Measurements from ENCODE around the gene SLC25A24. TPM values are rescaled to one million over a fixed set of nuclear protein-coding genes. Genes with fewer than 3 reads are reported as not detected.
"Not testable (repeated sequence)": the region's sequence is repeated elsewhere in the genome, so short reads cannot be mapped to it uniquely, and the experiment has no call there.

Gene SLC25A24
- total RNA-seq (71.3 TPM), polyA plus RNA-seq (18.2 TPM)

- under 1% methylated on average over 97 of the region's 97 CpGs for WGBS
- peak; percentile 46 for DNase-seq (ENCODE audit: extremely low spot score)
These were observed at the start of gene SLC25A24 for GRCh38 chr1:108199781-108200686. Gene SLC25A24 (minus strand): TSS chr1:108200343. CDS start chr1:108200138, 205 bp downstream.

GRCh38 chr1:108243976-108244375 is 43.8 kb upstream of the SLC25A24 start, which contains the start of gene NBPF4:
Gene NBPF4 (minus strand): TSS chr1:108244076. CDS start chr1:108243761, 315 bp downstream.
- H3K4me1 ChIP-seq (ENCODE audit: insufficient read depth); H3K4me3 ChIP-seq (ENCODE audit: low read depth, low read length); H3K36me3 ChIP-seq (ENCODE audit: insufficient read depth); DNase-seq (ENCODE audit: extremely low spot score); H3K27ac ChIP-seq (ENCODE audit: low read depth): not testable (repeated sequence)
- no CpG with 5 or more reads among the region's 3 CpGs for WGBS

More at GRCh38 chr1:108199781-108200686, at the start of gene SLC25A24:
- Histone ChIP-seq H3K36me3 (ENCODE audit: insufficient read depth) (no peaks in the 10 kb centered on the region), H3K4me3 (ENCODE audit: low read depth, low read length) (peak within 1 kb of the TSS; percentile 86), H3K4me1 (ENCODE audit: insufficient read depth) (no peaks in the 10 kb centered on the region), H3K27ac (ENCODE audit: low read depth) (peak within 1 kb of the TSS; percentile 84)

GRCh38 chr1:108239426-108239825 is 39.3 kb upstream of the SLC25A24 start:
- not testable (repeated sequence) for DNase-seq (ENCODE audit: extremely low spot score); H3K27ac ChIP-seq (ENCODE audit: low read depth); H3K4me3 ChIP-seq (ENCODE audit: low read depth, low read length); H3K36me3 ChIP-seq (ENCODE audit: insufficient read depth); H3K4me1 ChIP-seq (ENCODE audit: insufficient read depth)
- WGBS = no CpG with 5 or more reads among the region's 2 CpGs

- not testable (repeated sequence) for H3K4me3 ChIP-seq (ENCODE audit: low read depth, low read length); H3K27ac ChIP-seq (ENCODE audit: low read depth); H3K4me1 ChIP-seq (ENCODE audit: insufficient read depth); DNase-seq (ENCODE audit: extremely low spot score); H3K36me3 ChIP-seq (ENCODE audit: insufficient read depth)
- WGBS = no CpG with 5 or more reads among the region's 2 CpGs
These were observed 35.2 kb upstream of the SLC25A24 start for GRCh38 chr1:108235308-108235707.

- not testable (repeated sequence) for H3K4me3 ChIP-seq (ENCODE audit: low read depth, low read length); H3K36me3 ChIP-seq (ENCODE audit: insufficient read depth); H3K4me1 ChIP-seq (ENCODE audit: insufficient read depth); H3K27ac ChIP-seq (ENCODE audit: low read depth); DNase-seq (ENCODE audit: extremely low spot score)
- WGBS = no CpG with 5 or more reads among the region's 3 CpGs
These were observed 32.0 kb upstream of the SLC25A24 start for GRCh38 chr1:108232183-108232582.

GRCh38 chr1:108229976-108230375 is 29.8 kb upstream of the SLC25A24 start:
- WGBS = no CpG with 5 or more reads among the region's 3 CpGs
- H3K4me3 ChIP-seq (ENCODE audit: low read depth, low read length); H3K27ac ChIP-seq (ENCODE audit: low read depth): not testable (repeated sequence)

GRCh38 chr1:108227772-108228171 is 27.6 kb upstream of the SLC25A24 start:
- DNase-seq (ENCODE audit: extremely low spot score); H3K4me1 ChIP-seq (ENCODE audit: insufficient read depth); H3K27ac ChIP-seq (ENCODE audit: low read depth); H3K4me3 ChIP-seq (ENCODE audit: low read depth, low read length); H3K36me3 ChIP-seq (ENCODE audit: insufficient read depth): not testable (repeated sequence)
- WGBS = no CpG with 5 or more reads among the region's 7 CpGs

More at GRCh38 chr1:108229976-108230375, 29.8 kb upstream of the SLC25A24 start:
- not testable (repeated sequence) for DNase-seq (ENCODE audit: extremely low spot score); H3K4me1 ChIP-seq (ENCODE audit: insufficient read depth); H3K36me3 ChIP-seq (ENCODE audit: insufficient read depth)

- WGBS = 83% methylated on average over 2 of the region's 4 CpGs
- not testable (repeated sequence) for H3K27ac ChIP-seq (ENCODE audit: low read depth); H3K4me1 ChIP-seq (ENCODE audit: insufficient read depth); DNase-seq (ENCODE audit: extremely low spot score); H3K36me3 ChIP-seq (ENCODE audit: insufficient read depth); H3K4me3 ChIP-seq (ENCODE audit: low read depth, low read length)
These were observed 26.7 kb upstream of the SLC25A24 start for GRCh38 chr1:108226855-108227254.

GRCh38 chr1:108223226-108223625 is 23.1 kb upstream of the SLC25A24 start:
- DNase-seq (ENCODE audit: extremely low spot score); H3K4me1 ChIP-seq (ENCODE audit: insufficient read depth); H3K36me3 ChIP-seq (ENCODE audit: insufficient read depth); H3K27ac ChIP-seq (ENCODE audit: low read depth); H3K4me3 ChIP-seq (ENCODE audit: low read depth, low read length): not testable (repeated sequence)
- WGBS = 88% methylated on average over 7 of the region's 7 CpGs

GRCh38 chr1:108217515-108218174 is 17.5 kb upstream of the SLC25A24 start:
- not testable (repeated sequence) for H3K4me3 ChIP-seq (ENCODE audit: low read depth, low read length); H3K36me3 ChIP-seq (ENCODE audit: insufficient read depth); H3K4me1 ChIP-seq (ENCODE audit: insufficient read depth); H3K27ac ChIP-seq (ENCODE audit: low read depth); DNase-seq (ENCODE audit: extremely low spot score)
- WGBS = 85% methylated on average over 14 of the region's 14 CpGs

GRCh38 chr1:108217007-108217406 is 16.9 kb upstream of the SLC25A24 start:
- not testable (repeated sequence) for H3K27ac ChIP-seq (ENCODE audit: low read depth); H3K4me1 ChIP-seq (ENCODE audit: insufficient read depth); H3K36me3 ChIP-seq (ENCODE audit: insufficient read depth); DNase-seq (ENCODE audit: extremely low spot score); H3K4me3 ChIP-seq (ENCODE audit: low read depth, low read length)
- 59% methylated on average over 2 of the region's 2 CpGs for WGBS

- not testable (repeated sequence) for DNase-seq (ENCODE audit: extremely low spot score); H3K27ac ChIP-seq (ENCODE audit: low read depth); H3K4me3 ChIP-seq (ENCODE audit: low read depth, low read length); H3K4me1 ChIP-seq (ENCODE audit: insufficient read depth); H3K36me3 ChIP-seq (ENCODE audit: insufficient read depth)
- 68% methylated on average over 6 of the region's 6 CpGs for WGBS
These were observed 16.1 kb upstream of the SLC25A24 start for GRCh38 chr1:108216028-108216890.

All from urinary bladder (tissue), 4 donors.